WERI-Rb-1 (cell line): Measurements from ENCODE around the gene SIAH1.

Experiments used
- DNase-seq: peaks from one replicate; pipeline ENCODE4 v3.0.0-alpha.2; 2020
- H3K27ac ChIP-seq: fragments of 250-450 bp; sonication (Bioruptor Pico); 2 replicates; pipeline ENCODE4 v1.5.1; 2020; ENCODE audit warnings: mild to moderate bottlenecking, moderate library complexity
- H3K27me3 ChIP-seq: fragments of 250-450 bp; sonication (Bioruptor Pico); 2 replicates; pipeline ENCODE4 v1.5.1; 2021; ENCODE audit warnings: mild to moderate bottlenecking, low read depth, moderate library complexity; ENCODE audit not compliant: insufficient read depth, severe bottlenecking
- H3K36me3 ChIP-seq: fragments of 250-450 bp; sonication (Bioruptor Pico); 2 replicates; pipeline ENCODE4 v1.5.1; 2020; ENCODE audit warnings: mild to moderate bottlenecking, moderate library complexity
- H3K4me3 ChIP-seq: 2 replicates; pipeline ENCODE4 v1.5.1; 2011; ENCODE audit warnings: low read depth, mild to moderate bottlenecking, control low read depth, low read length
- H3K9me3 ChIP-seq: fragments of 250-450 bp; sonication (Bioruptor Pico); 2 replicates; pipeline ENCODE4 v1.5.1; 2021; ENCODE audit warnings: mild to moderate bottlenecking, moderate library complexity; ENCODE audit not compliant: severe bottlenecking
- TF ChIP-seq, protein P1 (sequence below): IDR thresholded peaks from 2 replicates; pipeline ENCODE4 v1.5.1; 2011; ENCODE audit warnings: low read depth, mild to moderate bottlenecking, control low read depth, inconsistent platforms, low read length

Gene SIAH1

DNA sequence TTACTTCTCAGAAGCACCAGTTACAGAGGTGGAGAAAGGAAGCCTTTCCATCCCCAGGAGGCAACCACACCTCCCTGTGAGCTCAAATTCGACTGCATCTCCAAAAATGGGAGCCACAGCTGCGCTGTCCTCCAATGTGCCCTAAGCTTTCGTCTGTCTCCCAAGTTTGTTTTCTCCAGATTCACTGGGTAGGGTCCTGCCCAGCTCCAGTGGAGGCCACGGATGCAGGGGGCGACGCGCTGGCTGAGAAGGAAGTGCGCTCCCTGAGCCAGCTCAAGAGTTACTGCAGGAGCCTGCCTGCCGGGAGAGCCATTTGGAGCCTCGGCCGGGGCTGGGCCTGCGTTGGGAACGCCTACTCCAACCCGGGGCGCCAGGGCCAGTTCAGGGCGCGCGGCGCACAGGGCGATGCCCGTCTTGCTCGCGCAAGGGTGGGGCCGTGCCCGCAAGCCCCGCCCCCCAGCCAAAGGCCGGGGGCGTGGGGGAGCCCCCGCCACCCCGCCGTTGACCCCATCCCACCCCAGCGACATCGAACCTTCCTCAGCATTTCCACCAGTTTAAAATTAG lies 19.5 kb downstream of the SIAH1 start:
- H3K27ac ChIP-seq: peak overlapping the region; percentile 66
- peak overlapping the region; percentile 54 for H3K4me3 ChIP-seq
- DNase-seq: peak; percentile 79
- no peaks in the 10 kb centered on the region for H3K27me3 ChIP-seq
- H3K9me3 ChIP-seq: no peaks in the 10 kb centered on the region
- H3K36me3 ChIP-seq: peaks cover 10% of the 10 kb centered on the region
- TF ChIP-seq, protein P1, sequence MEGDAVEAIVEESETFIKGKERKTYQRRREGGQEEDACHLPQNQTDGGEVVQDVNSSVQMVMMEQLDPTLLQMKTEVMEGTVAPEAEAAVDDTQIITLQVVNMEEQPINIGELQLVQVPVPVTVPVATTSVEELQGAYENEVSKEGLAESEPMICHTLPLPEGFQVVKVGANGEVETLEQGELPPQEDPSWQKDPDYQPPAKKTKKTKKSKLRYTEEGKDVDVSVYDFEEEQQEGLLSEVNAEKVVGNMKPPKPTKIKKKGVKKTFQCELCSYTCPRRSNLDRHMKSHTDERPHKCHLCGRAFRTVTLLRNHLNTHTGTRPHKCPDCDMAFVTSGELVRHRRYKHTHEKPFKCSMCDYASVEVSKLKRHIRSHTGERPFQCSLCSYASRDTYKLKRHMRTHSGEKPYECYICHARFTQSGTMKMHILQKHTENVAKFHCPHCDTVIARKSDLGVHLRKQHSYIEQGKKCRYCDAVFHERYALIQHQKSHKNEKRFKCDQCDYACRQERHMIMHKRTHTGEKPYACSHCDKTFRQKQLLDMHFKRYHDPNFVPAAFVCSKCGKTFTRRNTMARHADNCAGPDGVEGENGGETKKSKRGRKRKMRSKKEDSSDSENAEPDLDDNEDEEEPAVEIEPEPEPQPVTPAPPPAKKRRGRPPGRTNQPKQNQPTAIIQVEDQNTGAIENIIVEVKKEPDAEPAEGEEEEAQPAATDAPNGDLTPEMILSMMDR: 0 out of 2 replicates have a peak, but pooled peaks have one; percentile 4

DNA sequence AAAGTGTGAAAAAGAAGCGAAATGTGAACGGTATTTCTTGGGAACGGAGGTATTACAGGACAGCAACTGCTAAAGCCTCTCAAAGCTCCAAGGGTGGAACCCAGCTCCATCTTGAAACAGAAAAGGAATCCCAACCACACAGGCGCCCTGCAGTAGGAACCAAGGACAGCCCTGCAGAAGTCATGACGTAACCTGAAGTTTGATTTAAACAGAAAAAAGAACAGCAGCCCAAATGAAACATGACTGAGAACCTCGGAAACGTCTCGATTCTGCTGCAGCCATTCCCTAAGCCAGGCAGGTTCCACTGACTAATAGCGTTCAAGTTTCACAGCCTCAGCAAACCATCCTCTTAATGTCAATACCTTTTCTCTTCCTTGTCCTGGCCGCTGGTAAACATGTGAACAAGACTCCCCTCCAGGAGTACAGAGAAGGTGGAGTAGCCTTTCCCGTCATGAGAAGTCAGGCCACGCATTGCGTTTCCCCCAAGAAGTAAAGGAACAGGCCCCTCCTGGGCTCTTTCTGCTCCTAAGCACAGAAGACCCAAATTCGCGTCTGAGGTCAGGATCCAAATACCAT lies 20.1 kb downstream of the SIAH1 start:
- Histone ChIP-seq H3K27ac (peak overlapping the region; percentile 43; the same call in 1 of the 2 replicates), H3K9me3 (no peaks in the 10 kb centered on the region), H3K27me3 (no peaks in the 10 kb centered on the region), H3K4me3 (peak overlapping the region; percentile 54), H3K36me3 (peaks cover 10% of the 10 kb centered on the region)
- TF ChIP-seq, protein P1: no peak
- no peak for DNase-seq

DNA sequence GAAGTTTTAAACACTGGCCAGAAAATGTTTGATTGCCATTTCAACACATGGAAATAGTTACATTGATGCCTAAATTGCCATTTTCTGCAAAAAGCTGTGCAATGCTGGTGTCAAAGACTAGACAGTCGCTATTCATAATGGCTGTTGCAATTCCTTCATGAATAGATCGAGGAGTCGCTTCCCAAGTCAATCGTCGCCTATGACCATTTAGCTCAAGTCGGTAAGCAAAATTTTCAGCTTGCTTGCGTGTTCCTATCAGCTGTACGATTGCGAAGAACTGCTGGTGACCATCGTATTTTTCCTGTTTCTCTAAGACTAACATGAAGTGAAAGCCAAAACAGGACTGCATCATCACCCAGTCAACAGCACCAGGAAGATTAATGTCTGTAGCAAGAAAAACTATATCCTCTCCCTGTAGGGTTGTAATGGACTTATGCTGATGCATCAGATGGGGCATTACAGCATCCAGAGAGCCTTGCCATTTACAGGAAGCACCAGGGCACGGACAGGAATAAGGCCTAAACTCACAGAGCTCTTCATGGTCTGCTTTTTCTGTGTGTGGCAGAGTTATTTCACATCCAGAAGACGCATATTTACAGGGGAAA lies 23.6 kb downstream of the SIAH1 start:
- H3K9me3 ChIP-seq: no peaks in the 10 kb centered on the region
- H3K27me3 ChIP-seq: no peaks in the 10 kb centered on the region
- peaks cover 23% of the 10 kb centered on the region for H3K36me3 ChIP-seq
- no peak overlapping the region for H3K4me3 ChIP-seq
- TF ChIP-seq, protein P1: no peak
- no peak for DNase-seq
- no peak overlapping the region for H3K27ac ChIP-seq

DNA sequence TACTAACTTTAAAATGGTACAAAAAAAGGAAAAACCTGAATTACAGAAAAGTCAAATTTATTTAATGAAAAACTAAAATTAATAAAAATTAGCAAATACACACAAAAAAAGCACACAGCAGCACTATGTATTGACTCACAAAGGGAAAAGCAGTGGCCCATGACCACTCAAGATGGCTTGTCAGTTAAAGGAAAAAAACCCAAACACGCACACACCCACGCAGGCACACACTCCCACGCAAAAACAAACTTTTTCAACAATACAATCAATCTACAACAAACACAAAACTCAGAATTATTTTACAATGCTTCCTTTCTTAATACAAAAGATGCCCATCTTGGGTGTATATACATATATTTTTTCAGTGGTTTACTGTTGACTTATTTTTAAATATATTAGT lies 24.2 kb downstream of the SIAH1 start:
- TF ChIP-seq, protein P1: no peak
- Histone ChIP-seq H3K27me3 (no peaks in the 10 kb centered on the region), H3K9me3 (no peaks in the 10 kb centered on the region), H3K4me3 (no peak overlapping the region), H3K36me3 (peaks cover 23% of the 10 kb centered on the region), H3K27ac (no peak overlapping the region)
- no peak for DNase-seq

DNA sequence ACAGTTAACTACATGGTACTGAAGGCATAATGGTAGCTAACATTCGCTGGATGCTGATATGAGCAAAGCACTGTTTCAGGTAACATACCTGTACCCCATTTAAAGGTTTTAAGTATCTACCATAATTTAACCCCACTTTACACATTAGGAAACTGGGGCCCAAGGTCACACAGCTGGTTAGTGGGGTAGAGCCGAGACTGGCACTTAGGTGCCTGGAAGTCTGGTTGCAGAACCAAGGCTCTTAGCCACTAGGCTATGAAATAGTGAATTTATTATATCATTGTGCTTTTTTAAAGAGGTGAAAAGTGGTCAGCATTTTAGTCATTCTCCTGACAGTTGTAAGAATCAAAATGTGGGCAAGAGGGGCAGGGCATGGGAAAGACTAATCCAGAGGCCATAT lies 25.2 kb downstream of the SIAH1 start:
- H3K4me3 ChIP-seq: no peak overlapping the region
- no peaks in the 10 kb centered on the region for H3K9me3 ChIP-seq
- no peak overlapping the region for H3K27ac ChIP-seq
- DNase-seq: no peak
- TF ChIP-seq, protein P1: no peak
- peaks cover 28% of the 10 kb centered on the region for H3K36me3 ChIP-seq
- H3K27me3 ChIP-seq: no peaks in the 10 kb centered on the region
